Neural cell (in vitro differentiated cells): ENCODE measurements around the gene SULF2. TPM values are rescaled to one million over a fixed set of nuclear protein-coding genes. Genes with fewer than 3 reads are reported as not detected.

ENCODE experiments used
- H2AFZ ChIP-seq: fragments of 200-600, 300-800 bp; sonication (generic), shearing (Covaris generic); 2 replicates; pipeline ENCODE4 v1.6.0; 2014; ENCODE audit warnings: low read depth, mild to moderate bottlenecking, antibody characterized with exemption, low read length, moderate library complexity
- H3F3A ChIP-seq: fragments of 200-600 bp; shearing (Covaris generic); 2 replicates; pipeline ENCODE4 v1.6.1; 2016; ENCODE audit warnings: mild to moderate bottlenecking, moderate library complexity, mixed read lengths, antibody characterized with exemption, low read length; ENCODE audit not compliant: insufficient read depth, poor library complexity, severe bottlenecking
- H3K27ac ChIP-seq: fragments of 200-600, 300-800 bp; sonication (generic), shearing (Covaris generic); 2 replicates; pipeline ENCODE4 v1.5.1; 2014; ENCODE audit warnings: mild to moderate bottlenecking, low read length, moderate library complexity
- H3K27me3 ChIP-seq: fragments of 300-800, 200-600 bp; sonication (generic), shearing (Covaris generic); 2 replicates; pipeline ENCODE4 v1.6.0; 2014; ENCODE audit warnings: mild to moderate bottlenecking, low read depth, low read length, moderate library complexity; ENCODE audit not compliant: insufficient read depth
- H3K36me3 ChIP-seq: fragments of 300-800, 200-600 bp; sonication (generic), shearing (Covaris generic); 2 replicates; pipeline ENCODE4 v1.5.1; 2014; ENCODE audit warnings: mild to moderate bottlenecking, antibody characterized with exemption, low read length, moderate library complexity; ENCODE audit not compliant: insufficient read depth
- H3K4me2 ChIP-seq: fragments of 300-800, 200-600 bp; sonication (generic), shearing (Covaris generic); 2 replicates; pipeline ENCODE4 v1.6.0; 2014; ENCODE audit warnings: mild to moderate bottlenecking, low read length
- H3K4me3 ChIP-seq: fragments of 300-800, 200-600 bp; sonication (generic), shearing (Covaris generic); 2 replicates; pipeline ENCODE4 v1.5.1; 2014; ENCODE audit warnings: mild to moderate bottlenecking, low read length, moderate library complexity
- H3K79me2 ChIP-seq: fragments of 200-600 bp; shearing (Covaris generic); replicated peaks from 2 replicates; pipeline ENCODE4 v1.6.0; 2014; ENCODE audit warnings: mild to moderate bottlenecking, low read length, moderate library complexity; ENCODE audit not compliant: insufficient read depth
- H3K9ac ChIP-seq: fragments of 300-800, 200-600 bp; sonication (generic), shearing (Covaris generic); 2 replicates; pipeline ENCODE4 v1.6.1; 2016; ENCODE audit warnings: mild to moderate bottlenecking, low read length, mixed read lengths
- H3K9me2 ChIP-seq: fragments of 200-600 bp; shearing (Covaris generic); 2 replicates; pipeline ENCODE4 v1.6.1; 2016; ENCODE audit warnings: mild to moderate bottlenecking, low read length, mixed read lengths; ENCODE audit not compliant: insufficient read depth
- H3K9me3 ChIP-seq: fragments of 200-600, 300-800 bp; sonication (generic), shearing (Covaris generic); 2 replicates; pipeline ENCODE4 v1.6.1; 2016; ENCODE audit warnings: mild to moderate bottlenecking, mixed run types, low read length, moderate library complexity, mixed read lengths
- H4K20me1 ChIP-seq: fragments of 200-600 bp; shearing (Covaris generic); 2 replicates; pipeline ENCODE4 v1.6.1; 2016; ENCODE audit warnings: mild to moderate bottlenecking, mixed run types; ENCODE audit not compliant: insufficient read depth
- CTCF ChIP-seq: fragments of 450-650 bp; IDR thresholded peaks from 2 replicates; pipeline ENCODE4 v1.5.1; 2014; ENCODE audit warnings: antibody characterized with exemption, mild to moderate bottlenecking, moderate library complexity; ENCODE audit not compliant: poor library complexity, severe bottlenecking
- EP300 ChIP-seq: fragments of 450-650 bp; conservative IDR thresholded peaks from 2 replicates; pipeline ENCODE4 v1.6.1; 2014; ENCODE audit warnings: antibody characterized with exemption, mild to moderate bottlenecking, moderate library complexity; ENCODE audit not compliant: poor library complexity, severe bottlenecking
- EZH2 ChIP-seq: fragments of 200-600, 300-800 bp; shearing (Covaris generic), sonication (generic); IDR thresholded peaks from 2 replicates; pipeline ENCODE4 v1.6.1; 2014; ENCODE audit warnings: antibody characterized with exemption, low read length, borderline replicate concordance, mild to moderate bottlenecking; ENCODE audit not compliant: insufficient read depth, poor library complexity, severe bottlenecking
- MXI1 ChIP-seq: fragments of 450-650 bp; conservative IDR thresholded peaks from 2 replicates; pipeline ENCODE4 v1.6.1; 2014; ENCODE audit warnings: antibody characterized with exemption, mild to moderate bottlenecking; ENCODE audit not compliant: poor library complexity, severe bottlenecking
- POLR2AphosphoS5 ChIP-seq: IDR thresholded peaks from 2 replicates; pipeline ENCODE4 v1.6.1; 2012
- RAD21 ChIP-seq: fragments of 450-650 bp; conservative IDR thresholded peaks from 2 replicates; pipeline ENCODE4 v1.6.1; 2014; ENCODE audit warnings: antibody characterized with exemption, mild to moderate bottlenecking, moderate library complexity
- REST ChIP-seq: IDR thresholded peaks from 2 replicates; pipeline ENCODE4 v1.6.1; 2012; ENCODE audit warnings: borderline replicate concordance
- SMC3 ChIP-seq: fragments of 450-650 bp; conservative IDR thresholded peaks from 2 replicates; pipeline ENCODE4 v1.6.1; 2014; ENCODE audit warnings: antibody characterized with exemption, mild to moderate bottlenecking, moderate library complexity; ENCODE audit not compliant: poor library complexity
- TAF1 ChIP-seq: IDR thresholded peaks from 2 replicates; pipeline ENCODE4 v1.6.1; 2012; ENCODE audit warnings: low read depth
- polyA plus RNA-seq: library from polyadenylated mRNA; depleted of rRNA; stranded (reverse); fragments of >200 nt; gene quantifications from 2 replicates; pipeline ENCODE4 v1.2.3, GENCODE V29; 2014

Gene SULF2
- polyA plus RNA-seq, 1 donor from 2014 or later, result 30.0 TPM

GRCh38 chr20:47688385-47689381 lies 96.6 kb downstream of the SULF2 start:
- no peak overlapping the region for H3K4me2 ChIP-seq
- no peaks in the 10 kb centered on the region for H3K9me2 ChIP-seq
- no peak overlapping the region for H3K9ac ChIP-seq
- H3K27me3 ChIP-seq, result no peaks in the 10 kb centered on the region
- no peaks in the 10 kb centered on the region for H3F3A ChIP-seq
- H3K4me3 ChIP-seq, result no peak overlapping the region
- H3K79me2 ChIP-seq, result no peaks in the 10 kb centered on the region
- H3K9me3 ChIP-seq, result peaks cover 18% of the 10 kb centered on the region
- H3K36me3 ChIP-seq, result no peaks in the 10 kb centered on the region
- H4K20me1 ChIP-seq, result no peaks in the 10 kb centered on the region
- no peak overlapping the region for H2AFZ ChIP-seq
- no peak for TF ChIP-seq MXI1
- no peak for TF ChIP-seq RAD21
- TF ChIP-seq EP300, result no peak
- TF ChIP-seq REST, result no peak
- no peak for TF ChIP-seq EZH2
- TF ChIP-seq TAF1, result no peak
- TF ChIP-seq CTCF, result no peak
- no peak for TF ChIP-seq POLR2AphosphoS5
- no peak overlapping the region for H3K27ac ChIP-seq

GRCh38 chr20:47687095-47687987 lies 97.9 kb downstream of the SULF2 start:
- no peaks in the 10 kb centered on the region for H3F3A ChIP-seq
- H3K9me2 ChIP-seq, result no peaks in the 10 kb centered on the region
- H3K9me3 ChIP-seq, result peaks cover 15% of the 10 kb centered on the region
- TF ChIP-seq EP300, result no peak
- TF ChIP-seq POLR2AphosphoS5, result no peak
- TF ChIP-seq CTCF, result no peak
- no peak for TF ChIP-seq RAD21
- no peak for TF ChIP-seq EZH2
- no peak for TF ChIP-seq TAF1
- no peak for TF ChIP-seq REST
- no peak for TF ChIP-seq MXI1
- TF ChIP-seq SMC3, result no peak
- no peak overlapping the region for H3K9ac ChIP-seq
- H3K27me3 ChIP-seq, result no peaks in the 10 kb centered on the region
- H2AFZ ChIP-seq, result no peak overlapping the region
- H3K4me2 ChIP-seq, result no peak overlapping the region
- H3K27ac ChIP-seq, result no peak overlapping the region
- no peak overlapping the region for H3K4me3 ChIP-seq
- H3K36me3 ChIP-seq, result no peaks in the 10 kb centered on the region
- no peaks in the 10 kb centered on the region for H4K20me1 ChIP-seq
- H3K79me2 ChIP-seq, result no peaks in the 10 kb centered on the region
